Endometrial microvascular endothelial cells (primary cell): Measurements from ENCODE around the gene SUN1. TPM values are rescaled to one million over a fixed set of nuclear protein-coding genes. Genes with fewer than 3 reads are reported as not detected.
"Not testable (repeated sequence)": the region's sequence is repeated elsewhere in the genome, so short reads cannot be mapped to it uniquely, and the experiment has no call there.

ENCODE experiments used
- in situ Hi-C: cut with HindIII; loops from 2 replicates; pipeline ENCODE4 v1.10.0; 2017; ENCODE audit warnings: low sequenced_read_pairs, low pct_unique_long_range_greater_than_20kb; ENCODE audit errors: inconsistent ontology term
- total RNA-seq: library from RNA; depleted of rRNA; stranded (reverse); fragments of >200 nt; gene quantifications from one replicate; pipeline ENCODE4 v1.2.3, GENCODE V29; 2015; ENCODE audit errors: inconsistent ontology term

SUN1 gene
- total RNA-seq, 1 donor from 2014 or later, result 100 TPM

GRCh38 chr7:871900-872537, 39.7 kb downstream of the SUN1 start:
- in situ Hi-C loops, result no loop called here

GRCh38 chr7:872685-873084, 40.4 kb downstream of the SUN1 start:
- in situ Hi-C loops, result not testable (repeated sequence)

- in situ Hi-C loops, result no loop called here
Observed at GRCh38 chr7:873367-874002, 41.2 kb downstream of the SUN1 start.

GRCh38 chr7:874031-874749, 41.9 kb downstream of the SUN1 start:
- in situ Hi-C loops, result no loop called here

- in situ Hi-C loops, result no loop called here
Observed at GRCh38 chr7:875051-875450, 42.8 kb downstream of the SUN1 start.

DNA sequence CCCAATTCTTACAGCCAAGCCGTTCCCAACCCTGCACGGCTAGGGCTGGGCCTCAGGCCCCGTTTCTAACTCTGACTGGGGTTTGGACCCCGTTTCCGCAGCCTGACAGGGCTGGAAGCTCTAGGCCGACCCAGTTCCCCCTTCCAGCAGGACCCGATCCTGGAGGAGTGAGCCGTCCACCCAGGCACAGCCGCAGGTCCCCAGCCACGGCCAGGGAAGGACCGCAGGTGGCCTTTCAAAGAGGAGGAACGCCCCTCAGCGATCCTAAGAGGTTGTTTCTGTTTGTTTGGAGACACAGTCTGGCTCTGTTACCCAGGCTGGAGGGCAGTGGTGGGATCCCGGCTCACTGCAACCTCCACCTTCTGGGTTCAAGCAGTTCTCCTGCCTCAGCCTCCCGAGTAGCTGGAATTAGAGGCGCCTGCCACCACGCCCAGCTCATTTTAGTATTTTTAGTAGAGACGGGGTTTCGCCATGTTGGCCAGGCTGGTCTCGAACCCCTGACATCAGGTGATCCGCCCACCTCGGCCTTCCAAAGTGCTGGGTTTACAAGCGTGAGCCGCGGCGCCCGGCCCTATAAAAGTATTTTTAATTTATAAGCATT, 43.3 kb downstream of the SUN1 start:
- in situ Hi-C loops, result no loop called here

- in situ Hi-C loops, result no loop called here
Observed at GRCh38 chr7:876077-876971, 44.0 kb downstream of the SUN1 start, which contains the start of gene GET4. TSS of gene GET4 (plus strand) at chr7:876554. CDS start at chr7:876646, 92 bp downstream.

- in situ Hi-C loops, result no loop called here
Observed at GRCh38 chr7:876972-877311, 44.7 kb downstream of the SUN1 start.

- in situ Hi-C loops, result no loop called here
Observed at GRCh38 chr7:877312-878232, 45.3 kb downstream of the SUN1 start.

DNA sequence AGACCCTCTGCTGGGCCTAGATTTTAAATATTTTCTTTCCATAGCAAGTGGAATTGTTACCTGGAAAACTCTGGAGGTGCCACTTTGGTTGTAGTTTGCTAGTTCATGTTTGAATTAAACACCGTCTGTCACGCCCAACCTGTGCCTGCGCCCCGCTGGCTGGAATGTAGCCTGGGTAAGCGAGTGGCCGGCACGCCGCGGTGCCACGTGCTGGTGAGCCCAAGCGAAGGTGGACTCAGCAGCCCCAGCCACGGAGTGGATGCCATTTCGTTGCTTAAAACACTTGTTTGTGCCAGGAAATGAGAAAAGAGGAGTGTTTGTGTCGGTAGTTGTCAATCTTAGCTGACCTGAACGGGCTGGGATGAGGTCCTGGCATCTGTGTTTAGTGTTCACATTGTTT, 46.8 kb downstream of the SUN1 start:
- in situ Hi-C loops, result no loop called here

- in situ Hi-C loops, result no loop called here
Observed at GRCh38 chr7:879706-880105, 47.4 kb downstream of the SUN1 start.

DNA sequence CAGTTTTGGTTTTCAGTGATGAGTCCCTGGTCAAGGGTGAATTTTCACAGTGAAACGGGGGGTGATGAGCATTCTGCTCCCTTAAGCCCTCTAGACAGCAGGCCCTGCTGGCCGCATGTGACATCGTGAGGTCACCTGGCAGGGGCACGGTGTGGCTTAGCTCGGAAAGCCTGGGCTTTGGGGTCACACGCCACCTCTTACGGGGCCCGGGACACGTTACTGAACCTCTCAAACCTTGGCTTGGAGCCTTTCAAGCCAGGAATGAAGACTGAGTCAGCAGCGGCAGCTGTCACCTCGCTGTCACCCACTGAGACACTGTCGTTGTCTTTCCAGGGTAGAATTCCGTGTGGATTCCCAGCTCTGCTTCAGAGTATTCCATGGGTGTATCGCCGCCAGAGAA, 48.2 kb downstream of the SUN1 start:
- in situ Hi-C loops, result no loop called here

GRCh38 chr7:881441-882234, 49.4 kb downstream of the SUN1 start:
- in situ Hi-C loops, result no loop called here

DNA sequence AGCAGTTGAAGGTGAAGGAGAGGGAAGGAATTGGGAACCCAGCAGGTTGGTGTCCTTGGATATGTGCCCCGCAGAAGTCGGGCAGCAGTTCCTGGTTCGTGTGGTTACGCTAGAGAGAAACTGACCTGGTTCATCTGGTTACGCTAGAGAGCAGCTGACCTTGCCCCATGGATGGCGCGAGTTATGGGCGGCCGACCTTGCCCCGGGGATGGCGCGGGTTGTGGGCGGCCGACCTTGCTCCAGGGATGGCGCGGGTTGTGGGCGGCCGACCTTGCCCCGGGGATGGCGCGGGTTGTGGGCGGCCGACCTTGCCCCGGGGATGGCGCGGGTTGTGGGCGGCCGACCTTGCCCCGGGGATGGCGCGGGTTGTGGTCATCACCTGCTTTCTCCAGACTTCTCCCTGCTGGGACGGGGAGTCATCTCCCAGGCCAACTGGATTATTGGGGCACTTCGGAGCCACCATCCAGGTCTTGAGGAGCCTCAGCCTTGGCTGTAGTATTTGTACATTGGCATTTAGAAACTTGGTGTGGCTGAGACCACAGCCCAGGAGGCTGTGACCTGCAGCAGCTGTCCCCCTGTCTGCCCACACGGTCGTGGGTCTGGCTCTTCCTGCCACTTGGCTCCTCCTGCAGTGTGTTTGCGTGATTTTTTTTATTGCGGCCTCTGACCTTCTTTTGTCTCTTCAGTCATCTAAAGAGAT, 50.2 kb downstream of the SUN1 start:
- in situ Hi-C loops, result no loop called here

- in situ Hi-C loops, result no loop called here
Observed at GRCh38 chr7:883055-884021, 51.1 kb downstream of the SUN1 start.
